ENCODE data around the gene LIPA. TPM values are rescaled to one million over a fixed set of nuclear protein-coding genes. Genes with fewer than 3 reads are reported as not detected.

The LIPA gene
- total RNA-seq, 1 experiment from 2014 or later: 18.7 TPM

GRCh38 chr10:89241486-89242344, 9.9 kb downstream of the LIPA start:
- no peak for DNase-seq (ENCODE audit: low read depth)

- DNase-seq (ENCODE audit: low read depth): no peak
These were observed 10.5 kb downstream of the LIPA start for GRCh38 chr10:89241026-89241425.

GRCh38 chr10:89240519-89240918, 11.1 kb downstream of the LIPA start:
- DNase-seq (ENCODE audit: low read depth): no peak

GRCh38 chr10:89238956-89239644, 12.5 kb downstream of the LIPA start:
- no peak for DNase-seq (ENCODE audit: low read depth)

- no peak for DNase-seq (ENCODE audit: low read depth)
These were observed 13.7 kb downstream of the LIPA start for GRCh38 chr10:89237849-89238248.

- no peak for DNase-seq (ENCODE audit: low read depth)
These were observed 15.3 kb downstream of the LIPA start for GRCh38 chr10:89236226-89236797.

- DNase-seq (ENCODE audit: low read depth): no peak
These were observed 16.3 kb downstream of the LIPA start for GRCh38 chr10:89235073-89235798.

- no peak for DNase-seq (ENCODE audit: low read depth)
These were observed 18.5 kb downstream of the LIPA start for GRCh38 chr10:89233033-89233432.

GRCh38 chr10:89228962-89229361, 22.6 kb downstream of the LIPA start:
- DNase-seq (ENCODE audit: low read depth): no peak

GRCh38 chr10:89228146-89228545, 23.4 kb downstream of the LIPA start:
- DNase-seq (ENCODE audit: low read depth): no peak

- no peak for DNase-seq (ENCODE audit: low read depth)
These were observed 24.7 kb downstream of the LIPA start for GRCh38 chr10:89226891-89227290.

- no peak for DNase-seq (ENCODE audit: low read depth)
These were observed 26.7 kb downstream of the LIPA start for GRCh38 chr10:89224739-89225443.

GRCh38 chr10:89221919-89222318, 29.7 kb downstream of the LIPA start:
- no peak for DNase-seq (ENCODE audit: low read depth)

- DNase-seq (ENCODE audit: low read depth): no peak
These were observed 31.9 kb downstream of the LIPA start for GRCh38 chr10:89219513-89220218.

- peak; percentile 49 for DNase-seq (ENCODE audit: low read depth)
These were observed 34.3 kb downstream of the LIPA start for GRCh38 chr10:89217057-89217990.

GRCh38 chr10:89216056-89216455, 35.5 kb downstream of the LIPA start:
- no peak for DNase-seq (ENCODE audit: low read depth)

- DNase-seq (ENCODE audit: low read depth): no peak
These were observed 36.1 kb downstream of the LIPA start for GRCh38 chr10:89215511-89215910.

- no peak for DNase-seq (ENCODE audit: low read depth)
These were observed 36.9 kb downstream of the LIPA start for GRCh38 chr10:89214566-89215165.

Measured in HT1080 (cell line).